Left kidney (tissue), 2 donors: ENCODE data around the gene MMS19. TPM values are rescaled to one million over a fixed set of nuclear protein-coding genes. Genes with fewer than 3 reads are reported as not detected.
"Not testable (repeated sequence)": the region's sequence is repeated elsewhere in the genome, so short reads cannot be mapped to it uniquely, and the experiment has no call there.

ENCODE experiments used
- DNase-seq: peaks from one replicate; pipeline ENCODE4 v3.0.0-alpha.2; 2013
- polyA plus RNA-seq: library from polyadenylated mRNA; unstranded; fragments of 120-200 nt; gene quantifications from one replicate; pipeline ENCODE4 v1.2.1, GENCODE V29; 2013; ENCODE audit not compliant: insufficient read length

MMS19 gene
- polyA plus RNA-seq, 1 donor: 105 TPM

DNA sequence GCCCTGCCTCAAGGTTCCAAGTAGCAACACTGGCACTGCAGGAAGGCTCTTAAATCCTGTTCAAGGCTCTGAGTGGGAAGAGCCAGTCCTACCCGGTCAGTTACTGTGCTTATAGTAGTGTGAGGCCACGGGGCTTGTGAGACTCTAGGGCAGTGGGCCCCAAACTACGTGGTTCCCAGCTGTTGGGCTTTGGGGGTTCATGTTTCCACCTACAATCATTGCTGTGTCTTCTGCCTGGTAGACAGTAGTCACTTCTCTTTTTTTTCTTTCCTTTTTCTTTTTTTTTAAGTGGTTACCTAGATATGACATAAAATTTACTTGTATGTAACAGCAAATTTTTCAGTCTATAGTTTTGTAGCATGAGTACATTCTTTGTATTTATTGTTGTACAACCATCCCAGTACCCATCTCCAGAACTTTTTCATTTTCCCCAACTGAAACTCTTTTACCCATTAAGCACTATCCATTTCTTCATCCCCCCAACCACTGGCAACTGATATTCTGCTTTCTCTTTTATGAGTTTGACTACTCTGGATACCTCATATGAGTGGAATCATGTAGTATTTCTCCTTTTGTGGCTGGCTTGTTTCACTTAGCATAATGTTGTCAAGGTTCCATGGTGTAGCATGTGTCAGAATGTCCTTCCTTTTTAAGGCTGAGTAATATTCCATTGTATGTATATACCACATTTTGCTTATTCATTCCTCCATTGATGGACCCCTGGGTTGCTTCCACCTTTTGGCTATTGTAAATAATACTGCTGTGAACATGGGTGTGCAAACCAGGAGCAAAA is 8.2 kb upstream of the MMS19 start:
- DNase-seq: no peak

DNA sequence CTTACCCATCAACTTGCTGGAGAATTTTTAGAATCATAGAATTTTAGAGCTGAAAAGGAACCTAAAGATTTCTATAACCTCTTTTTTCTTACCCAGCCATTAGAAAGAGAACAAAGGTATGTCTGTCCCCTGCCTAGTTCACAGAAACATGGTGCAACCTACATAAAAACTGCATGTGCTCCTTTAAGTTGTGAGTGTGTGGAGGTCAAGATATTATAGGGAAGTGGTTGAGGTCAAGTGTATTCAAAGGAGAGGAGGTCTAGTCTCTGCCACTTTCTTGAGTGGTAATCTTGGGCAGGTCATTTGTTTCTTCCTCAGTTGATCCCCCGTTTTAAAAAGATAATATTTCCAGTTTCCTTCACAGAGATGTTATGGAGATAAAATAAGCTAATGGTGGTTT is 6.9 kb upstream of the MMS19 start:
- DNase-seq: no peak

DNA sequence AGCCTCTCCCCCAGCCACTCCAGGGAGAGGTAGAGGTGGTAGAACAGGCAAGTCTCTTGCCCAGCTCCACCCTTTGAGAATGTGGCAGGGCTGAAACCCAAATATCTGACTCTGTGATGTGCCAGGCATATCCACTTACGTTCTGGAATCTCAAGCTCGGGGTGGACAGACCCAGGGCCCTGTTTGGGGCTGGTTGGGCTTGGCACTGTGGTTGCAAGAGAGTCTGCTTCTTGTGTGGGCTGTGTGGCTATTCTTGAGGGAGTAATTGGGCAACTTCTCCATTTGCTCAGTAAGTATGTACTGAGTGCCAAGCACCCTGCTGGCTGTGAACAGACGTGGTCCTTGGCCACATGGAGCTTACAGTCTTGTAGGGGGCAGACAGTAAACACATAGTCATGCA is 5.2 kb upstream of the MMS19 start:
- no peak for DNase-seq

DNA sequence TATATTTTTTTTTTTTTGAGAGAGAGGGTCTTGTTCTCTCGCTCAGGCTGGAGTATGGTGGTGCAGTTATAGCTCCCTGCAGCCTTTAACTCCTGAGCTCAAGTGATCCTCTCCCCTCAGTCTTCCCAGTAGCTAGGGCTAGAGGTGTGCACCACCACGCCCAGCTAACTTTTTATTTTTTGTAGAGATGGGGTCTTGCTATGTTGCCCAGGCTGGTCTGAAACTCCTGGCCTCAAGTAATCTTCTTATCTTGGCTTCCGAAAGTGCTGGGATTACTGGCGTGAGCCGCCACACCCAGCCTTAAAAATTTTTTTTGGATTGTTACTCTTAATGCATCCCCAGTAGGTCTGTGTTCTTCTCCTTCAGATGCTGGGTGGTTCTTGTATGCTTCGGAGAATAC is 4.7 kb upstream of the MMS19 start:
- no peak for DNase-seq

DNA sequence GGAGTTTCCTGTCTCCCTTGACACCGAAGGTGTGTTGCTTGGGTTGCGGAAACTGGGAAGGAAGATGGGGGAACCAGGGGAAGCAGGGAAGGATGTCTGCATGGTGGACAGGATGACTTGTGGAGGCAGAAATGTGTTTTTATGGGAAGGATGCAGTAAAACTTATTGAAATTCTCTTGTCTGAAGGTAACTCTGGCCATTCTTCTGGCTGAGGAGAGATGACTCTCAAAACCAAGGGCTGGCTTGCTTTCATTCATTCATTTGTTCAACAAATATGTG is 2.0 kb upstream of the MMS19 start:
- DNase-seq: no peak

DNA sequence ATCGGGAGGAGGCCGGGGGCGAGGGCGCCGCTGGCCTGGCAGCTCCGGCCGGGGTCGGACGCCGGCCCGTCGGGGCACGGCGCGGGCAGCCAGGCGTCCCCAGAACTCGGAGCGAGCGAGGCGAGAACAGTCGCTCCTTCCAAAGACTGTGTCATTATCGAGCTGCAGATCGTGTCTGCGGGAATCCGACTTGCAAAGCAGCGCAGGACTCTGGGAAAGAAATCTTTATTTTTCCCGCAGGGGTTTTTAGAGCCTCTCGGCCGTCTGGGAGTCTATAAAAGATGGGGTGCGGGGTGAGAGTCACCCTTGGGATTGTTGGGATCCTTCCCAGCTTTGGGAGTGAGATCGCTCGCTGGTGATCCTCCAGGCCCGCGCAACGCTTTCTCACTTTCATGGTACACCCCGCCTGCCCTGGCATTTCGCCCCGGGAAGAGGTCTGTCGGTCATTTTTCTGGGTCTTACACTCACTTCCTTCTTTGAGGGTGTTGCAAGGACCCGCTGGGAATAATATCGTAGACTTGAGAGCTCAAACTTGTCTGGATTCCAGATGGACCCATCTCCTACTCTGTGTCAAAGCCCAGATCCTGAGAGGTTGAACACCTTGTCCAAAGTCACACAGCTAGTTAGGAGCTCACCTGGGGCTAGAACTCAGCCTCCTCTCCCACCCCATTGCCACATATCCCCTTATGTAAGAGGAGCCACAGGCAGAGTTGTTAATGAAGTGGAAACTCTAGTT is 1.5 kb upstream of the MMS19 start:
- no peak for DNase-seq

DNA sequence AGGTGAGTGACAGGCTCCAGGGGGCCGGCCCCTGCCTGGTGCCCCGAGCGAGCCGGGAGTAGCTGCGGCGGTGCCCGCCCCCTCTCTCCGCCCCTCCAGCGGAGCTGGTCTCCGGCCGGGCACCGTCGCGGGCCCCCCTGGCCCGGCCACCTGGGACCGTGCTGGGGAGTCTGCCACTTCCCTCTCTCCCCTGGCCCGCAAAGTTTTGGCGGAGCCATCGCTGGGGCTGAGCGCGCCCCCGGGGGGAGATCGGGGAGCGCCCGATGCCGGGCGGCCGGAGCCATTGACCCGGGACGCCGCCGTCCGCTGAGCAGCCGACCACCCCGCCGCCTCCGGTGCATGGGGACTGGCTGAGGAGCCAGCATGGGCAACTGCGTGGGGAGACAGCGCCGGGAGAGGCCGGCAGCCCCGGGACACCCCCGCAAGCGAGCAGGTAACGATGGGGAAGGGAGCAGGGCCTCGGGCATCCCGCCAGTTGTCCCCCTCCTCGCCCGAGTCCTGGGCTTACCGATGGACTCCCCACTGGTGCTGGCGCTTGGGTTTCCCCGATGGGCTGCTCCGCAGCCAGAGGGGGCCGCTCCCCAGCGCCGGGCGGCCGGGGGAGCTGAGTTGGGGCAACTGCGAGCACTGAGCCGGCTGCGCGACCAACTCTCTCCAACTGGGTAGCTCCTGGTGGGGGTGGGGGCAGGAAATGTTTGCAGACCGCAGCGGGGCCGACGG is 779 bp upstream of the MMS19 start, which contains the start of gene UBTD1:
Gene UBTD1 (plus strand): TSS at position 84 of the 720 bp plus-strand sequence. CDS start 280 bp downstream, at position 364.
- DNase-seq: no peak

DNA sequence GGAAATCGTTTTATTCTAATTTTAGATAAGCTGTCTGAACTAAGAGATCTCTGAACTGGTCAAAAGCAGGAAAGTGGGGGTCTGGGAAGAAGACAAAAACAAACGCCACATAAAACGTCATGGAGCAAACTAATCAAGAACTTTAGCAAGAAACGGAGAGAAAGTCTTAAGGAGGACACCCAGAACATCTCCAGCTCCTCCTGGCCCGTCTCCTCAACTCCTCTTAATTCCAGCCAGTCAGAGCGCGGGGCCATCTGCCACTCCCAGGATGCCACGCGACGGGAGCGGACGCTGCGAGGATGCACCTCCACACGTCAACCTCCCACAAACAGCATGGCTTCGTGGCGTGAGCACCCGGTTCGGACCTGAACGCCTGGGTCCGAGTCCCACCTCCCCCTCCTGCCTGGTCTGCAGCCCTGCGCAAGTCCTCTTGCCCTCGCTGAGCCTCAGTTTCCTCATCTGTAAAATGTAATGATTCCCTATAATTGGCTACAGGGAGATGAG is 598 bp downstream of the MMS19 start:
- no peak for DNase-seq

DNA sequence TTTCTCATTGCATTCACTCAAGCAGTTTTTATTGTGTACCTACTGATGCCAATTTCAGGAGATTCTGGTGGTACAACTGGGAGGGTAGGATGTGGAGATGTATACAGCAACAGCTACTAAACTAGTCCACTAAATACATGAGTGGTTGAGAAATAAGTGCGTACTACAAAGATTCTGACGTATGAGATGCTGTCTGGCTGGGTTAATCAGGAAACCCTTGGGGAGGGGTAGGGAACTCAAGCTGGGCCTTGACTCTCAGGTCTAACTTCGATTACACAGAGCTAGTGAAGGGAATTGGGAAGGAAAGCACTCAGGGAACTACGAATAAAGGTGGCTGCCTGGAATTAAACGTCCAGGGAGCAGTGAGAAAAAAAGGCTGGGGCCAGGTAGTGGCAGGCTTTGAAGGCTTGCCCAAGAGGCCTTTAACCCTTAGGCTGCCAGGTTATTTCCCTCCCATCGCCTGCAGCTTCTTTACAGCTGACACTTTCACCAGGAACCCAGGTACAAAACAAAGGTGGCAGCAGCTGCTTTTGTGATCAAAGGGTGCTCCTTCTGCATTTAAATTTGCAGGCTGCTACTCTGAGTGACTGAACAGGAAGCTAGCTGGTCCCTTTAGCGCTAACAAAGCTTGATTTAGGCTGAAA is 3.2 kb downstream of the MMS19 start:
- no peak for DNase-seq

DNA sequence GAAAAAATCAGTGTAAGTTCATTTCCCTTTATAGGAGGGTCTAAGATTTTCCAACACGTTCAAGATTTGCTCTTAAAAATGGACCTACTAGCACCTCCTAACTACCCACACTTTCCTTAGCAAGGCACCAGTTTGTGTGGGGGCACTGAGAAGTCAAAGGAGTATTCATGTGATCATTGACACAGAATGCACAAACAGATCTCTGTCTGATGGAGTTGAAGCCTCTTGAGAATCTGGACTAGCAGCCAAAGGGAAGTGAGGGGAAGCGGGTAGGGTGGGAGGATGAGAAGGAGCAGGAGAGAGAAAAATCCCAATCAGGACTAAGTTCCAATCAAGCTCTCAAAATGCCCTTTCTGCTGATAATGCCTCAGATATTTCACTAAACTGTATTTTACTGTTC is 4.1 kb downstream of the MMS19 start:
- DNase-seq: no peak

DNA sequence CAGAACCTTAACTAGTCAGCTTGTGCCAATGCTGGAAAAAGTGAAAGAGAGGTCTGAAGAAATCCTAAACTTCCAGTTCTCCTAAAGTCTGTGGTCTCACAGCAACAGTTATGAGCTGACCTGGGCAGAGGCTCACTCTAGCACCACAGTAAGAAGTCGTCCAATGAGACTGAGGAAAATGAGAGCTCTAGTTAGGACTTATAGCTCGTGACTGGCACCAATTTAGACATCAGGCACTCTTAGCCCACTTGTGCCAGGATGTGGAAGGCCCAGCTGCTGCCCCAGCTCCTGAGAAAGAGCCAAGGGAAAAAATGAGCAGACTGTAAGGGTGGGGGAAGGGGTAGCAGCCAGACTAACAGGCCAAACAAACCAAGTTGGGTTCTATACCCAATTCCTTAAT is 7.6 kb downstream of the MMS19 start:
- DNase-seq: no peak

DNA sequence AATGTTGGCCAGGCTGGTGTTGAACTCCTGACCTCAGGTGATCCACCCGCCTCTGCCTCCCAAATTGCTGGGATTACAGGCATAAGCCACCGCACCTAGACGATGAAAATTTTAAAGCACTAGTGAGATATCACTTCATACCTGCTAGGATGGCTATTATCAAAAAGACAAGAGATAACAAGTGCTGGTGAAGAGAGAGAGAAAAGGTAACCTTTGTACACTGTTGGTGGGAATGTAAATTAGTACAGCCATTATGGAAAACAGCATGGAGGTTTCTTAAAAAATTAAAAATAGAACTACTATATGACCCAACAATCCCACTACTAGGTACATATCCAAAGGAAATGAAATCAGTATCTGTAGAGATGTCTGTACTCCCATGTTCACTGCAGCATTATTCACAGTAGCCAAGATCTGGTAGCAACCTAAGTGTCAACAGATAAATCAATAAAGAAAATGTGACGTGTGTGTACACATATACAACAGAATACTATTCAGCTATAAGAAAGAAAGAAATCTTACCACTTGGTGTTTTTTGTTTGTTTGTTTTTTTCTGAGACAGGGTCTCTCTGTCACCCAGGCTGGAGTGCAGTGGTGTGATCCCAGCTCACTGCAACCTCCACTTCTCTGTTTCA is 12.5 kb downstream of the MMS19 start:
- no peak for DNase-seq

DNA sequence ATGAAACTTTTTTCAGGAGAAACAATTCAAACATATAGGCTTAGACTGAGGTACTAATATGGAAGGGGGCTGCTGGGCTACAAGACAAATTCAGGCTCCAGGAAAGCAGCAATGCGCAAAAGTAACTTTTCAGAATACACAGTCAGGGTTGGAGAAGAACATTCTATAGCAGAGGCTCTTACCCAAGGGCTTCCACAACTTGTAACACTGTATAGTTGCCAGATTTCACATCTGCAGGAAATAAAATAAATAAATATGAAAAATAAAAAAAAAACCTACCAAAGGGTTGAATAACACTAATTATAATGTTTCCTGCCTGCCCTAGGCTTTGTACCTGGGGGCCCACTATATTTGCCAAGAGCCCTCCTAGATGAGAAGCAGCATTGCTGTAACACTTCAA is 14.3 kb downstream of the MMS19 start:
- no peak for DNase-seq

DNA sequence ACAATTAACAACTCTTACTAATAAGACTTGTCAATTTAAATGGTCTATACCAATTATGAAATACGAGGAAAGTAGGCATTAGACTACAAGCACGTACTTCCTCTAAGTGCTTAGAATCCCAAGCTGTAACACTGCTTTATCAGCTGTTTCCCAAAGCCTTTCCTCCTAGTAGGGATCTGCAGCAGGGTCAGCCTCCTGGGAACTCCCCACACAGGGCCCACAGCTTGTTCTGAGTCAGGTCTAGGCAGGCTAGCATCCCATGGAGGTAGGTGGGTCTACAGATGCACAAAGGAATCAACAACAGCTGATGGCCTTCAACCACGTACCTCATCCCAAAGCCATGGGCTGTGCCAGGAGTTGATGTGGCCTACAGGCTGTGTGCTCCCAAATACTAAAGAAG is 14.7 kb downstream of the MMS19 start:
- DNase-seq: no peak

DNA sequence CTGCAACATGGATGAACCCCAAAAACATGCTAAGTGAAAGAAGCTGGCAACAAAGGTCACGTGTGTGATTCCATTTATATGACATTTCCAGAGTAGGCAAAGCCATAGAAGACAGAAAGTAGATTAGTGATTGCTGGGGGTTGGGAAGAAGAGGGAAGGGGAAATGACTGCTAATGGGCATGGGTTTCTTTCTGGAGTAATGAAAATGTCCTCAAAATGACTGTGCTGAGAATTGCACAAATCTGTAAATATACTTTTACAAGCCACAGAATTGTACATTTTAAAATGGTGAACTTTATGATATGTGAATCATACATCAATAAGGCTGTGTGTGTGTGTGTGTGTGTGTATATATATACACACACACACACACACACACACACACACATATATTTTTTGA is 15.8 kb downstream of the MMS19 start:
- no peak for DNase-seq

DNA sequence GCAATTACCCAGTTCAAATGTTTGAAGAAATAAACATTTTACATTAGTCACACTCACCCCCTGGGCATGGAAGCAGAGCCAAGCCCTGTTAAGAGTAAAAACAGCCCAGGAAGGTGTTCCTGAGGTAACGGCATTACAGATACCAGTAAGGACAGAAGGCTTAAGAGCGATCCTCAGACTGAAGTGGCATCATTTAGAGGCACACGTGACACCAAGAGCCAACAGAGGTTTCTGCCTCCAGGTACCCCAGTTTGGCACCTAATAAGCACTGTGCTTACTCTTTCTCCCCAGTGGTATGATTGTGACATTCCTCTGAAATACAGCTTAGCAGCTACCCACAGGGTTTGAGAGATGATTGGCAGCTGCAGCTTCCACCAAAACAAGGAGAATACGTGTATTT is 17.2 kb downstream of the MMS19 start:
- DNase-seq: no peak

DNA sequence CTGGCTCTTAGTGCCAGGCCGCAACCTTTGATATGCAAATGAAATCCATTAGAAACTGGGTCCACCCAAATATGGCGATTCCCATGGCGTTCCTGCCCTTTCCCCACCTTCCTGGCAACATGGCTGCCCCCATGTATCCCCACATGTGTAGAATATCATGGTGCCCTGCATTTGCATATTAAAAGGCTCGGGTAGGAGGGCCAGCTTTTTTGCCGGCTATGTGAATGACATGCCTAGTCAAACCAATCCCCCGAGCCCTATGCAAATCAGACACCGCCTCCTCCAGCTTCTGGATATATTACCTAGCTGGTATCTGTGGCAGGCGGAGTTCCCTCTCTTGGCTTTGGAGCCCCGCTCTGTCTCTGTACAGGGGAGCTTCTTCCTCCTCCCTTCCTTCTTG is 18.3 kb downstream of the MMS19 start:
- DNase-seq: no peak

DNA sequence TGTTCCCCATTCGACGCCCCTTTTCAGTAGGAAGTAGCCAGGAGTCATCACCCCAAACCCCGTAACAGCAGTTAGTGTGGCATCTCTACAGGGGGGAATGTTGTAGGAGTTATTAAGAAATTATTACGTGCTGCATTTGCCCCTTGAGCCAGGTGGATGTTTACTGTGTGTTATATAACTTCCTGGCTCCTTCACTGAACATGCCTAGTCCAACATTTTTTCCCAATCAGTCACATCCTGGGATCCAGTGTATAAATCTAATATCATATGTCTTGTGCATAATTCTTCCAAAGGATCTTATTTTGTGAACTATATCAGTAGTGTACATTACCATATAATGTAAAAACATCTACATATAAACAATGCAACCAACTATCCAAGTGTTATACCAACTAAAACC is 18.8 kb downstream of the MMS19 start:
- DNase-seq: not testable (repeated sequence)

DNA sequence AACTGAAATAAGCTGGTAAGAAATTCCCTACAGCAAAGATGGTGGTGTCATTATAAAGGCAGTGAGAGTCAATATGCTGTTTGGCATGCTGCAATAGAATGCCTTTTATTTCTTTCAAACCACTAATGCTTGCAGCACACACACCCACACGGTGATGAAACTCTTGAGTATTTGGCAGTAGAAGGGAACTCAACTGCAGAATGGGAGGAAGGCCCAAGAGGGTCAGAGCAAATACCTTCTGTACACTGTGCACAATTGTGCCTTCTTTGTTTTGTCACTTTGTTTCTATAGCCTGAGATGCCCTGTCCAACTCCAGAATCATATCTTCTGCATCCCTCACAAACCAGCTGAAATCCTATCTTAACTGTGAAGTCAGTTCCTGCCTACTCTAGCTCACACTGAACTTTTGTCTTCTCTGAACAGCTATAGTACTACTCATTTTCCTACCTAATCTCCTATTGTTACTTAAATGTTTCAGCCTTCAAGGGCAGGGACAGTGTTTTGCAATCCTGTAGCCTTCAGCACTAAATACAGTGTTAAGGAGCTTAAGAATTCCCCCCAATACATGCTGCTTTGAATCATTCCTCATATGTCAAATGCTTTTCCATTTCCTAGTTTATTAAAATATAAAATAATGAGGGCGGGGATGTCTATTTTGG is 22.2 kb downstream of the MMS19 start:
- no peak for DNase-seq

DNA sequence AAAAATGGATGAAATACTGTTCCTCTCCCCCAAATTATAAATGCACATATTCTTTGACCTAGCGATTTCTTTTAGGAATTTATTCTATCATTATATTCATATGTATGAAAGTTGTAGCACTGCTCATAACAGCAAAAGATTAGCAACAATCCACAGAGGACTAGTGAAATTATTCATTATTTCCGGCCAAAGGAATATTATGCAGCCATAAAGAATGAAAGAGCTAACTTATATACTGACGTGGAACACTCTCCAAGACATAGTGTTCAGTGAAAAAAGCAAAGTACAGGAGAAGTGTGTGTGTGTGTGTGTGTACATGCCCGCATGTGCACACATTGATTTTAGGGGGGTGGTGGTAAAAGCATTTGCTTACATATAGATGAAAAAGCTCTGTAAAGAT is 23.3 kb downstream of the MMS19 start:
- no peak for DNase-seq

DNA sequence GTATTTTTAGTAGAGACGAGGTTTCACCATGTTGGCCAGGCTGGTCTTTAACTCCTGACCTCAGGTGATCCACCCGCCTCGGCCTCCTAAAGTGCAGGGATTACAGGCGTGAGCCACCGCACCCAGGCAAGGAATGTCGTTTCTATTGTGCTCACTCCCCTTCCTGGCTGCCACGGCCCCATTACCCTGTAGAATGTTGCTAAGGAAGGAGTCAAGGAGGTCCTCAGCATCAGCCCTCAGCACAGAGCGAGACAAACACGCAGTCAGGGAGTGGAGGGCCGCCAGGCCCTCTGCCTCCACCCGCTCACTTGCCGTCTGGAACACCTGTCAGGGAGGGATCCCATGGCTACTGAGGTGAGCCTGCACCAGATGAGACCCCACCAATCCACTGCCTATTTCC is 29.4 kb downstream of the MMS19 start:
- not testable (repeated sequence) for DNase-seq

DNA sequence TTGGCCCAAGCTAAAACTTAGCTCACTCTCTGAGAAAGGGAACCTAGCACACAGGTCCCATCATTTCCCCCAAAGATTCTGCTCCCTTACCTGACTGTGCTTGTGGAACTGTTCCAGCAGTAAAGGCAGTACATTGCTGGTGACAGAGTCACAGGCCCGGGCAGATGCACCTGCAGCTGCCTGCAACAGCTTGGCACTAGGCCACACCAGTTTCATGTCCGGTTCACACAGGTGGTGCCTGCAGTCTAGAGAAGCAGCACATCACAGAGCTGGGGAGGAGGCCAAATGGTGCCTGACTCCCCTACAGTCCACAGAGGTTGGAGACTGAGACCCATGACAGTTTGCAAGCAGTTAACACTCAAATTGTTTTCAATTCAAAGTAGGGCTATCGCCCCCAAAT is 30.1 kb downstream of the MMS19 start:
- DNase-seq: no peak
